ENCODE measurements around the gene WWOX.

DNA sequence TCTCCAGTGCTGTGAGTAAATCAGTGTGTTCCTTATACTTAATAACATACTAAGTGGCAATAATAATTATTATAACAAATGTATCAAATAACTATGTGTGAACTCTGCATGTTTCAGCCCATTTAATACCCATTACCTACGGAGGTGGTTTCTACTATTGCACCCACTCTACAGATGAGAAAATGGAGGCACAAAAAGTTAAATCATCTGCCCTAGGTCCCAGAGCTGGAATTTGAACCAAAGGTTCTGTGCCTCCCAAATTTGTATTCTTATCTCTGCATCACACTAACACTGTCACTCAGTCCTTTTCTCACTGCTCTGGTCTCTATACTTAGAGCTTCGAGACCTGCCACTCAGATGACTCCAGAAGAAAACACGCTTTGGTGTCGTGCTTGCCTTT lies 1084.1 kb downstream of the WWOX start:
- TF ChIP-seq, protein P1, sequence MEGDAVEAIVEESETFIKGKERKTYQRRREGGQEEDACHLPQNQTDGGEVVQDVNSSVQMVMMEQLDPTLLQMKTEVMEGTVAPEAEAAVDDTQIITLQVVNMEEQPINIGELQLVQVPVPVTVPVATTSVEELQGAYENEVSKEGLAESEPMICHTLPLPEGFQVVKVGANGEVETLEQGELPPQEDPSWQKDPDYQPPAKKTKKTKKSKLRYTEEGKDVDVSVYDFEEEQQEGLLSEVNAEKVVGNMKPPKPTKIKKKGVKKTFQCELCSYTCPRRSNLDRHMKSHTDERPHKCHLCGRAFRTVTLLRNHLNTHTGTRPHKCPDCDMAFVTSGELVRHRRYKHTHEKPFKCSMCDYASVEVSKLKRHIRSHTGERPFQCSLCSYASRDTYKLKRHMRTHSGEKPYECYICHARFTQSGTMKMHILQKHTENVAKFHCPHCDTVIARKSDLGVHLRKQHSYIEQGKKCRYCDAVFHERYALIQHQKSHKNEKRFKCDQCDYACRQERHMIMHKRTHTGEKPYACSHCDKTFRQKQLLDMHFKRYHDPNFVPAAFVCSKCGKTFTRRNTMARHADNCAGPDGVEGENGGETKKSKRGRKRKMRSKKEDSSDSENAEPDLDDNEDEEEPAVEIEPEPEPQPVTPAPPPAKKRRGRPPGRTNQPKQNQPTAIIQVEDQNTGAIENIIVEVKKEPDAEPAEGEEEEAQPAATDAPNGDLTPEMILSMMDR (IDR thresholded peaks at IDR 0.05): no peak
- TF ChIP-seq POLR2A (IDR thresholded peaks at IDR 0.05): no peak

Measured in gastroesophageal sphincter (tissue), 3 donors.